ENCODE data around the gene GSTK1. TPM values are rescaled to one million over a fixed set of nuclear protein-coding genes. Genes with fewer than 3 reads are reported as not detected.

Gene GSTK1
- total RNA-seq, 2 experiments from 2014 or later = 245 to 259 TPM

- peak overlapping the region; percentile 2 for H3K27ac Mint-ChIP-seq
- Histone ChIP-seq H3K4me1 (ENCODE audit: insufficient read depth, low read length) (peaks cover 39% of the 10 kb centered on the region), H3K27ac (ENCODE audit: low read depth in 1 of 2, low read length in 2 of 2) (no peak overlapping the region), H3K9me3 (ENCODE audit: control insufficient read depth in 1 of 2, insufficient read depth in 1 of 2, low read length in 2 of 2) (no peaks in the 10 kb centered on the region), H3K4me3 (ENCODE audit: low read length) (no peak overlapping the region), H3K36me3 (ENCODE audit: insufficient read depth, low read length) (no peaks in the 10 kb centered on the region), H3K27me3 (ENCODE audit: control insufficient read depth in 1 of 2, insufficient read depth in 2 of 2, low read length in 2 of 2) (no peaks in the 10 kb centered on the region)
- peak overlapping the region; percentile 36 for H3K4me3 Mint-ChIP-seq
- H3K4me1 Mint-ChIP-seq (ENCODE audit: low read depth) = peaks cover 59% of the 10 kb centered on the region
- intact Hi-C loops (cut with DNase I, micrococcal nuclease) = loop anchor here in 1 of 2 experiments (10.0 kb wide), 1 partner anchor 429 kb away; the partner anchor contains the start of gene EPHB6
- ATAC-seq (ENCODE audit: poor library complexity) = no peak
- no peak for DNase-seq
- ChIA-PET CTCF (interaction anchor here (1.0 to 1.8 kb wide), 4 partner anchors 16 to 43 kb away, joined by 3 to 5 read pairs (median 5); no protein-coding TSS in a partner anchor), POLR2A (interaction anchor here (0.6 kb wide), 1 partner anchor 23 kb away, joined by 5 read pairs; no protein-coding TSS in a partner anchor)
- TF ChIP-seq, protein P1, sequence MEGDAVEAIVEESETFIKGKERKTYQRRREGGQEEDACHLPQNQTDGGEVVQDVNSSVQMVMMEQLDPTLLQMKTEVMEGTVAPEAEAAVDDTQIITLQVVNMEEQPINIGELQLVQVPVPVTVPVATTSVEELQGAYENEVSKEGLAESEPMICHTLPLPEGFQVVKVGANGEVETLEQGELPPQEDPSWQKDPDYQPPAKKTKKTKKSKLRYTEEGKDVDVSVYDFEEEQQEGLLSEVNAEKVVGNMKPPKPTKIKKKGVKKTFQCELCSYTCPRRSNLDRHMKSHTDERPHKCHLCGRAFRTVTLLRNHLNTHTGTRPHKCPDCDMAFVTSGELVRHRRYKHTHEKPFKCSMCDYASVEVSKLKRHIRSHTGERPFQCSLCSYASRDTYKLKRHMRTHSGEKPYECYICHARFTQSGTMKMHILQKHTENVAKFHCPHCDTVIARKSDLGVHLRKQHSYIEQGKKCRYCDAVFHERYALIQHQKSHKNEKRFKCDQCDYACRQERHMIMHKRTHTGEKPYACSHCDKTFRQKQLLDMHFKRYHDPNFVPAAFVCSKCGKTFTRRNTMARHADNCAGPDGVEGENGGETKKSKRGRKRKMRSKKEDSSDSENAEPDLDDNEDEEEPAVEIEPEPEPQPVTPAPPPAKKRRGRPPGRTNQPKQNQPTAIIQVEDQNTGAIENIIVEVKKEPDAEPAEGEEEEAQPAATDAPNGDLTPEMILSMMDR (IDR thresholded peaks at IDR 0.05) = no peak
- H3K27me3 Mint-ChIP-seq = no peaks in the 10 kb centered on the region
- H3K9me3 Mint-ChIP-seq = no peaks in the 10 kb centered on the region
- peaks cover 4% of the 10 kb centered on the region for H3K36me3 Mint-ChIP-seq (ENCODE audit: low read depth)
Observed at GRCh38 chr7:143283381-143283780, 20.1 kb downstream of the GSTK1 start.

DNA sequence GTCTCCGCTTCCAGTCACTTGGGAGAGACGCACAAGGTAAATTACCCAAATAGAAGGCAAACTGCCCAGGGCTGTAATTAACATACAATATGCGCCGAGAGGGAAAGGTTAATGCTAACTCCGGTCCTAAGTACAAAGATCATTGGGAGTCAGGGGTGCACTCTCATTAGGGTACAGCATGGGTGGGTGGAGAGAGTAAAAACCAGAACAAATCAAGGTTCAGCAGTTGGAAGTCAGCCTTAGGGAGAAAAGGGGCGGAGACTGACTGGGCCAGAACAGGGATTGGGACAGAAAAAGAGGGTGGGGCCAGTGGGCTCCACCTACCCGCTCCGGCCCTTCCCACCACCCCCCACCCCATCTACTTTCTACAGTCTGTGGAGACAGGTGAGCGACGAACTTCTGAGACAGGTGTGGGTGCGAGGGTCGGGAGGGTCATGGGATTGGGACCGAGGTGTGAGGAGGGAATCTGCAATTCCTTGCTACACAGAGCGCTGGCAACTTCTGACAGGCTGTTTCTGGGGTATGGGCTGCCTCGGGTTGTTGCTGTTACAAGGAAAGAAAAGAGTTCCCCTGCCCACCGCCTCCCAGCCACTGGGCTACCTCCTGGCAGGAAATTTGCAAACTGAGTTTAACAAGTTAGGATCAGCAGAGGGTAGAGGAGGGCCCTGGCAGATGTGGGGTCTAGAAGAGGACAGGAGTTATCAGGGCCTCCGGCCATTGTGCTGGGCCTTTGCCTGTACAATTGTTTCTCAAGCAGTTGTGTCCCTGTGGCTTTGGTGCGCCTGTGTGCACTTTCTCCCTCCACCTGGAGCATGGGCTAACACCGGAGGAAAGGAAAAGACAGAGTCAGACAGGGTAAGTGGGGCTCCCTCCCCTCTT lies 21.6 kb downstream of the GSTK1 start, which contains the start of gene TMEM139:
Gene TMEM139 (plus strand): TSS at position 368 of the 879 bp plus-strand sequence. CDS start 1,000 bp downstream, outside the sequence.
- H3K27me3 Mint-ChIP-seq = no peaks in the 10 kb centered on the region
- CTCF ChIA-PET = interaction anchor here (1.0 kb wide), 1 partner anchor 44 kb away, joined by 3 read pairs; no protein-coding TSS in a partner anchor
- TF ChIP-seq, protein P1 (IDR thresholded peaks at IDR 0.05) = no peak
- H3K4me3 ChIP-seq (ENCODE audit: low read length) = no peak within 1 kb of the TSS
- no peaks in the 10 kb centered on the region for H3K36me3 ChIP-seq (ENCODE audit: insufficient read depth, low read length)
- intact Hi-C loops (cut with DNase I, micrococcal nuclease) = loop anchor here in 1 of 2 experiments (2.0 to 10.0 kb wide), 3 partner anchors 20 to 430 kb away; partner anchors contain the start of genes EPHA1 and EPHB6
- peaks cover 61% of the 10 kb centered on the region for H3K4me1 Mint-ChIP-seq (ENCODE audit: low read depth)
- no peak within 1 kb of the TSS for H3K27ac Mint-ChIP-seq
- ATAC-seq (ENCODE audit: poor library complexity) (no peak), DNase-seq (no peak)
- H3K4me3 Mint-ChIP-seq = peak within 1 kb of the TSS; percentile 40
- H3K4me1 ChIP-seq (ENCODE audit: insufficient read depth, low read length) = peaks cover 38% of the 10 kb centered on the region
- H3K36me3 Mint-ChIP-seq (ENCODE audit: low read depth) = peaks cover 19% of the 10 kb centered on the region
- H3K9me3 Mint-ChIP-seq = no peaks in the 10 kb centered on the region
- H3K9me3 ChIP-seq (ENCODE audit: control insufficient read depth in 1 of 2, insufficient read depth in 1 of 2, low read length in 2 of 2) = no peaks in the 10 kb centered on the region
- no peak within 1 kb of the TSS for H3K27ac ChIP-seq (ENCODE audit: low read depth in 1 of 2, low read length in 2 of 2)
- H3K27me3 ChIP-seq (ENCODE audit: control insufficient read depth in 1 of 2, insufficient read depth in 2 of 2, low read length in 2 of 2) = no peaks in the 10 kb centered on the region
- POLR2A ChIA-PET = interaction anchor here (3.6 kb wide), 1 partner anchor 21 kb away, joined by 32 read pairs; the partner anchor contains the start of gene GSTK1

GRCh38 chr7:143285470-143285778 lies 22.2 kb downstream of the GSTK1 start:
- TF ChIP-seq, protein P1 (IDR thresholded peaks at IDR 0.05) = no peak
- DNase-seq = no peak
- Mint-ChIP-seq H3K36me3 (ENCODE audit: low read depth) (peaks cover 19% of the 10 kb centered on the region), H3K4me1 (ENCODE audit: low read depth) (peaks cover 61% of the 10 kb centered on the region), H3K27me3 (no peaks in the 10 kb centered on the region), H3K27ac (no peak overlapping the region), H3K9me3 (no peaks in the 10 kb centered on the region), H3K4me3 (peak overlapping the region; percentile 11)
- Histone ChIP-seq H3K4me1 (ENCODE audit: insufficient read depth, low read length) (peaks cover 40% of the 10 kb centered on the region), H3K9me3 (ENCODE audit: control insufficient read depth in 1 of 2, insufficient read depth in 1 of 2, low read length in 2 of 2) (no peaks in the 10 kb centered on the region), H3K27me3 (ENCODE audit: control insufficient read depth in 1 of 2, insufficient read depth in 2 of 2, low read length in 2 of 2) (no peaks in the 10 kb centered on the region), H3K4me3 (ENCODE audit: low read length) (no peak overlapping the region), H3K36me3 (ENCODE audit: insufficient read depth, low read length) (peaks cover 3% of the 10 kb centered on the region), H3K27ac (ENCODE audit: low read depth in 1 of 2, low read length in 2 of 2) (no peak overlapping the region)
- no peak for ATAC-seq (ENCODE audit: poor library complexity)
- POLR2A ChIA-PET = interaction anchor here (3.6 kb wide), 1 partner anchor 21 kb away, joined by 32 read pairs; the partner anchor contains the start of gene GSTK1
- intact Hi-C loops (cut with DNase I, micrococcal nuclease) = loop anchor here in 1 of 2 experiments (2.0 to 10.0 kb wide), 3 partner anchors 21 to 431 kb away; partner anchors contain the start of genes EPHA1 and EPHB6
- CTCF ChIA-PET = interaction anchor here (0.6 to 1.0 kb wide), 2 partner anchors 45 to 227 kb away, joined by 3 to 5 read pairs; no protein-coding TSS in a partner anchor
